Measurements from ENCODE around the gene RAB15. TPM values are rescaled to one million over a fixed set of nuclear protein-coding genes. Genes with fewer than 3 reads are reported as not detected.

The RAB15 gene
- total and polyA plus RNA-seq, 2 donors (not counting 1 experiment from before 2014, with no cell fraction given): 2.2 to 3.6 TPM

DNA sequence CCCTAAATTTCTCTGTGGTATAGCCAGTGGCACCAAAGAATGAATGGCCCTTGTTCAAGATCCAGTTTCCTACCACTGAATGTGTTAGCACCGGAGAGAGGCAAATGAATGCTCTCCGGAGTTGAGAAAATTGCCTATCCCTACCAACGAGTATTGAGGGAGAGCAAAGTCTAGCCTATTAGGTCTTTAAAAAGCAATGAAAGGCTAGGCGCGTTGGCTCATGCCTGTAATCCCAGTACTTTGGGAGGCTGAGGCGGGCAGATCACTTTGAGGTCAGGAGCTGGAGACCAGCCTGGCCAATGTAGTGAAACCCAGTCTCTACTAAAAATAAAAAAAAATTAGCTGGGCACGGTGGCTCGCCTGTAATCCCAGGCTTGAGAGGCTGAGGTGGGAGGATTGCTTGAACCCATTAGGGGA is 898 bp upstream of the RAB15 start:
- Histone ChIP-seq H3K9me3 (ENCODE audit: control insufficient read depth, insufficient read depth, low read depth, low read length) (no peaks in the 10 kb centered on the region), H3K79me2 (ENCODE audit: control insufficient read depth, insufficient read depth, low read length) (no peaks in the 10 kb centered on the region), H2AFZ (ENCODE audit: low read length) (no peak overlapping the region), H3K27me3 (ENCODE audit: control insufficient read depth, insufficient read depth, low read length) (peaks cover 5% of the 10 kb centered on the region), H3K4me3 (replicated peaks in 1 of 4; ENCODE audit: control extremely low read depth in 1 of 4, insufficient read depth in 1 of 4, low read depth in 3 of 4, low read length in 4 of 4) (peak overlapping the region in 1 of 4 experiments; percentile 67), H3K4me2 (ENCODE audit: extremely low read depth, insufficient read depth, low read length) (no peak overlapping the region), H3K27ac (ENCODE audit: insufficient read depth, low read length) (no peak overlapping the region), H4K20me1 (ENCODE audit: control insufficient read depth, extremely low read depth, insufficient read depth, low read length) (no peaks in the 10 kb centered on the region), H3K4me1 (ENCODE audit: control insufficient read depth, extremely low read depth, insufficient read depth, low read length) (no peaks in the 10 kb centered on the region), H3K9ac (ENCODE audit: insufficient read depth, low read length) (no peak overlapping the region), H3K36me3 (ENCODE audit: control insufficient read depth, insufficient read depth, low read length) (no peaks in the 10 kb centered on the region)
- no peak for DNase-seq (ENCODE audit: low read depth in 2 of 2)
- TF ChIP-seq EZH2 (IDR thresholded peaks at IDR 0.05; ENCODE audit: low read length, missing control alignments): no peak
- TF ChIP-seq, protein P1, sequence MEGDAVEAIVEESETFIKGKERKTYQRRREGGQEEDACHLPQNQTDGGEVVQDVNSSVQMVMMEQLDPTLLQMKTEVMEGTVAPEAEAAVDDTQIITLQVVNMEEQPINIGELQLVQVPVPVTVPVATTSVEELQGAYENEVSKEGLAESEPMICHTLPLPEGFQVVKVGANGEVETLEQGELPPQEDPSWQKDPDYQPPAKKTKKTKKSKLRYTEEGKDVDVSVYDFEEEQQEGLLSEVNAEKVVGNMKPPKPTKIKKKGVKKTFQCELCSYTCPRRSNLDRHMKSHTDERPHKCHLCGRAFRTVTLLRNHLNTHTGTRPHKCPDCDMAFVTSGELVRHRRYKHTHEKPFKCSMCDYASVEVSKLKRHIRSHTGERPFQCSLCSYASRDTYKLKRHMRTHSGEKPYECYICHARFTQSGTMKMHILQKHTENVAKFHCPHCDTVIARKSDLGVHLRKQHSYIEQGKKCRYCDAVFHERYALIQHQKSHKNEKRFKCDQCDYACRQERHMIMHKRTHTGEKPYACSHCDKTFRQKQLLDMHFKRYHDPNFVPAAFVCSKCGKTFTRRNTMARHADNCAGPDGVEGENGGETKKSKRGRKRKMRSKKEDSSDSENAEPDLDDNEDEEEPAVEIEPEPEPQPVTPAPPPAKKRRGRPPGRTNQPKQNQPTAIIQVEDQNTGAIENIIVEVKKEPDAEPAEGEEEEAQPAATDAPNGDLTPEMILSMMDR (conservative IDR thresholded peaks at IDR 0.05 in 1 of 2, IDR thresholded peaks at IDR 0.05 in 1 of 2; ENCODE audit: low read depth in 1 of 2, low read length in 2 of 2): no peak

DNA sequence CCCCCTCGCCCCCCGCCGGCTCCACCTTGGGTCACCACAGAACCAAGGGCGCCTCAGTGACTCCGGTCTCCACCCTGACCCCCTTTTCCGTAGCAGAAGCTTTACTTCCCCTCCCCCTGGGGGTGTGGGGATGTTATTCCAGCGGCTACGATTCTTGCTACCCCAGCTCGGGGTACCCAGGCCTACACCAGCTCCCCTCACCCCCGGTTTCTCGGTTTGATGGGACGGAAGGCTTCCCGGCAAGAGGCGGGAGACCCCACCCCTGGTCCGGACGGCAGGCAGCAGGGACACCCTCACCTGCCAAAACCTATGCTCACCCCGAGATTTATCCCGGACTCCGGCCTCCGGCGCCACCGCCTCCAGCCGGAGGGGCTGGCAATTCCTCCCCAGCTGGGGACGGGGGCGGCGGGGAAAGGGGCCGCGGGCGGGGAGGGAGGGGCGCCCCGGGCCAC is 619 bp downstream of the RAB15 start:
- Histone ChIP-seq H3K4me1 (ENCODE audit: control insufficient read depth, extremely low read depth, insufficient read depth, low read length) (no peaks in the 10 kb centered on the region), H3K27ac (ENCODE audit: insufficient read depth, low read length) (no peak overlapping the region), H3K27me3 (ENCODE audit: control insufficient read depth, insufficient read depth, low read length) (no peaks in the 10 kb centered on the region), H3K4me2 (ENCODE audit: extremely low read depth, insufficient read depth, low read length) (peak overlapping the region; percentile 54), H2AFZ (ENCODE audit: low read length) (peak overlapping the region; percentile 2), H3K36me3 (ENCODE audit: control insufficient read depth, insufficient read depth, low read length) (no peaks in the 10 kb centered on the region), H3K4me3 (replicated peaks in 1 of 4; ENCODE audit: control extremely low read depth in 1 of 4, insufficient read depth in 1 of 4, low read depth in 3 of 4, low read length in 4 of 4) (peak overlapping the region; percentile 28 to 63 (median 51)), H4K20me1 (ENCODE audit: control insufficient read depth, extremely low read depth, insufficient read depth, low read length) (no peaks in the 10 kb centered on the region), H3K9me3 (ENCODE audit: control insufficient read depth, insufficient read depth, low read depth, low read length) (no peaks in the 10 kb centered on the region), H3K79me2 (ENCODE audit: control insufficient read depth, insufficient read depth, low read length) (no peaks in the 10 kb centered on the region), H3K9ac (ENCODE audit: insufficient read depth, low read length) (peak overlapping the region; percentile 23)
- TF ChIP-seq EZH2 (IDR thresholded peaks at IDR 0.05; ENCODE audit: low read length, missing control alignments): no peak
- TF ChIP-seq, protein P1 (conservative IDR thresholded peaks at IDR 0.05 in 1 of 2, IDR thresholded peaks at IDR 0.05 in 1 of 2; ENCODE audit: low read depth in 1 of 2, low read length in 2 of 2): no peak
- no peak for DNase-seq (ENCODE audit: low read depth in 2 of 2)

DNA sequence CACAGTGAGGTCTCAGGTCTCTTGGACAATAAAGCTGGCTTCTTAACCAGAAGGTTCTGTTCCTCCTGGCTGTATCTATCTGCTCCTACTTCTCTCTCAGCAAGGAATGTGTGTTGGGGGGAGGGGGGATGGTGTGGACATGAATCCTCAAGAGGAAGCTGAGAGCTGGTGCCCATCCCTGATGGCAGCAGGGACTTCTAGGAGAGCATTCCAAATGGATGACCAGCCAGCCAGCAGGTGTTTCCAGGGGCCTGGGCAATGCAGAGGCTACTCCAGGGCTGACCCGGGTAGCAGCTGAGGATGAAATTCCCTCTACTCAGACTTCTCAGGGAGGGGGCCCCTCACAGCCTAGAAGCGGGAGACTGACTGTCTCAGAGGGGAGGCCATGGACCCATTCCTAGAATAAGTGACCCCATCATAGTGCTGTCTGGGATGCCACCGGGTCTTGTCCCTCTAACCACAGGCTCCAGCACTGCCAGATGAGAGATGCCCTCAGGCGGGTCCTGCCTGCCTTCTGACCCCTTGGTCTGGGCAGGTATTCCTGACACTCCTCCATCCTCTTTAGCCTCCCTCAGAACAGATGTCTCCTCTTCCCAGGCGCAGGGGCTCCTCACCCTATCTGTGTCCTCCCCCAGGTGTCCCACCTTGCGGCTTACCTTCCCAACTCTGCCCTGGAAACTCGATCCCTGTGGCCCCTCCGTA is 1.2 kb downstream of the RAB15 start:
- peak overlapping the region; percentile 54 for H3K4me2 ChIP-seq (ENCODE audit: extremely low read depth, insufficient read depth, low read length)
- peak in 1 of 2 donors; percentile 20 for DNase-seq (ENCODE audit: low read depth in 2 of 2)
- peak overlapping the region; percentile 28 to 63 (median 51) for H3K4me3 ChIP-seq (replicated peaks in 1 of 4; ENCODE audit: control extremely low read depth in 1 of 4, insufficient read depth in 1 of 4, low read depth in 3 of 4, low read length in 4 of 4)
- H2AFZ ChIP-seq (ENCODE audit: low read length): no peak overlapping the region
- no peak for TF ChIP-seq EZH2 (IDR thresholded peaks at IDR 0.05; ENCODE audit: low read length, missing control alignments)
- TF ChIP-seq, protein P1 (conservative IDR thresholded peaks at IDR 0.05 in 1 of 2, IDR thresholded peaks at IDR 0.05 in 1 of 2; ENCODE audit: low read depth in 1 of 2, low read length in 2 of 2): no peak
- H3K9me3 ChIP-seq (ENCODE audit: control insufficient read depth, insufficient read depth, low read depth, low read length): no peaks in the 10 kb centered on the region
- H3K9ac ChIP-seq (ENCODE audit: insufficient read depth, low read length): no peak overlapping the region
- H3K4me1 ChIP-seq (ENCODE audit: control insufficient read depth, extremely low read depth, insufficient read depth, low read length): no peaks in the 10 kb centered on the region
- H3K27ac ChIP-seq (ENCODE audit: insufficient read depth, low read length): no peak overlapping the region
- H4K20me1 ChIP-seq (ENCODE audit: control insufficient read depth, extremely low read depth, insufficient read depth, low read length): no peaks in the 10 kb centered on the region
- H3K79me2 ChIP-seq (ENCODE audit: control insufficient read depth, insufficient read depth, low read length): no peaks in the 10 kb centered on the region
- no peaks in the 10 kb centered on the region for H3K27me3 ChIP-seq (ENCODE audit: control insufficient read depth, insufficient read depth, low read length)
- no peaks in the 10 kb centered on the region for H3K36me3 ChIP-seq (ENCODE audit: control insufficient read depth, insufficient read depth, low read length)
